ENCODE results near the gene PTPRN2.
"Not testable (repeated sequence)": the region's sequence is repeated elsewhere in the genome, so short reads cannot be mapped to it uniquely, and the experiment has no call there.

The PTPRN2 gene

GRCh38 chr7:157702311-157703023 lies 885.2 kb downstream of the PTPRN2 start:
- no peak for DNase-seq (ENCODE audit: extremely low read depth, low read depth)
- no peak for TF ChIP-seq CTCF (IDR thresholded peaks at IDR 0.05; ENCODE audit: low read depth, low read length)

GRCh38 chr7:157701395-157702180 lies 886.0 kb downstream of the PTPRN2 start:
- DNase-seq (ENCODE audit: extremely low read depth, low read depth) = not testable (repeated sequence)

- no peak for TF ChIP-seq CTCF (IDR thresholded peaks at IDR 0.05; ENCODE audit: low read depth, low read length)
- DNase-seq (ENCODE audit: extremely low read depth, low read depth) = no peak
Measured at GRCh38 chr7:157700231-157701005, 887.2 kb downstream of the PTPRN2 start.

- no peak for TF ChIP-seq CTCF (IDR thresholded peaks at IDR 0.05; ENCODE audit: low read depth, low read length)
- DNase-seq (ENCODE audit: extremely low read depth, low read depth) = no peak
Measured at GRCh38 chr7:157699357-157700013, 888.1 kb downstream of the PTPRN2 start.

GRCh38 chr7:157697287-157697686 lies 890.3 kb downstream of the PTPRN2 start:
- not testable (repeated sequence) for DNase-seq (ENCODE audit: extremely low read depth, low read depth)

- not testable (repeated sequence) for DNase-seq (ENCODE audit: extremely low read depth, low read depth)
Measured at GRCh38 chr7:157695609-157696008, 892.0 kb downstream of the PTPRN2 start.

- no peak for DNase-seq (ENCODE audit: extremely low read depth, low read depth)
- no peak for TF ChIP-seq CTCF (IDR thresholded peaks at IDR 0.05; ENCODE audit: low read depth, low read length)
Measured at GRCh38 chr7:157694376-157694665, 893.3 kb downstream of the PTPRN2 start.

- no peak for DNase-seq (ENCODE audit: extremely low read depth, low read depth)
- TF ChIP-seq CTCF (IDR thresholded peaks at IDR 0.05; ENCODE audit: low read depth, low read length) = no peak
Measured at GRCh38 chr7:157693521-157694375, 893.9 kb downstream of the PTPRN2 start.

Data from AG09319 (cell line).